Measurements from ENCODE around the gene CAPN14.

GRCh38 chr2:31189141-31189540 lies 28.2 kb downstream of the CAPN14 start:
- TF ChIP-seq L3MBTL2 (conservative IDR thresholded peaks at IDR 0.05) = no peak
- no peak for TF ChIP-seq SP1 (IDR thresholded peaks at IDR 0.05)
- TF ChIP-seq HDGF (IDR thresholded peaks at IDR 0.05; ENCODE audit: borderline replicate concordance) = no peak
- TF ChIP-seq ELF4 (IDR thresholded peaks at IDR 0.05) = no peak
- no peak for TF ChIP-seq SUZ12 (IDR thresholded peaks at IDR 0.05)
- no peak for TF ChIP-seq NFRKB (IDR thresholded peaks at IDR 0.05)
- TF ChIP-seq TARDBP (IDR thresholded peaks at IDR 0.05) = no peak
